Measurements from ENCODE around the gene PDE6B.
"Not testable (repeated sequence)": the region's sequence is repeated elsewhere in the genome, so short reads cannot be mapped to it uniquely, and the experiment has no call there.

PDE6B gene

GRCh38 chr4:624705-625590, at the start of gene PDE6B:
Gene PDE6B, plus strand, starts transcription at chr4:625573. Its CDS starts 54 bp downstream, at chr4:625627.
- DNase-seq, result no peak

- no peak for DNase-seq
These were observed 49.0 kb upstream of the PDE6B start, which contains the start of gene TMEM271 for GRCh38 chr4:576245-576821. Gene TMEM271, minus strand, starts transcription at chr4:576295. Its CDS starts 233 bp downstream, at chr4:576062.

- DNase-seq, result no peak
These were observed 48.3 kb upstream of the PDE6B start for GRCh38 chr4:576991-577498.

GRCh38 chr4:577499-578450, 47.6 kb upstream of the PDE6B start:
- DNase-seq, result no peak

DNA sequence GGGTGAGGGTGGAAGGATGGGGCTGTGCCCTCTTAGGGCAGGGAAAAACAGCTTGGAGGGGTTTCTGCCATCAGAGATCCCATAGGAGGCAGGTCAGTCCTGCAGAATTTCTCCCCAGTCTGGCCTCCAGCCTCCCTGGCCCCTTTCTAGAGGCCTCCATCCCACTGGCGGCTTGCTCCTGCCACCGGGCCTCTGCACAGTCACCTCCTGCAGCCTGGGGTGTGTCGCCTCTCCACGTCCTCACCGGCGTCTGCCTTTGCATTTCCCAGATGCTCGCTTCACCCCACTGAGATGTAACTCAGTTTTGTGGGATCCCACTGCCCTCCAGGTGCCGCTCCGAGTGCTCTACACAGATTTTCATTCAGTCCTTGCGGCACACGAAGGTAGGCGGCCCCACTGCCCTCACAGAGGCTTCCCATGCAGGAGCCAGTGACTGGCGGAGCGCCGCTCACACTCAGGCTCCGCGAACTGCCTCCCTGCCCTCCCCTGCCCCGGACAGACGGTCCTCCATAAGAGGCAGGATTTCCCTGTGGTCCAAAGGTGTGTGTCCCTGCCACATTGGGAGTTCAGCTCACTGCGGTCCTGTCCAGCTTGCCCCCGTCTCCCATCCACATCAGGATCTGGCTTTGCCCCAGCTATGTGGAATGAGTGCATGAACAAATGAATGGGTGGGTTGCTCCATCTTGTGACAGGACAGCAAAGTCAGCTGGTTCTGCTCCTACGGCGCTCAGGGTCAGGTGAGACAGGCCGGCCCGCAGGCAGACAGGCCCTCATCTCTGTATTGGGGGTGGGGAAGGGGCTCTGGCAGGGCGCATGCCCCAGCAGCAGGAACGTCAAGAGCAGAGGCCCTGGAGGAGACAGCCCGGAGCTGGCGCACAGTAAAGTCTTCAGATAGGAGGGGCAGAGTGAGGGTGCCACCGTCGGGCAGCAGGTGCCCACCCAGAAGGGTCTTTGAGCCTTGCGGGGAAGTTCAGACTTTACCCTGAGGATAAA, 46.6 kb upstream of the PDE6B start:
- no peak for DNase-seq

GRCh38 chr4:579543-580175, 45.7 kb upstream of the PDE6B start:
- DNase-seq, result no peak

- no peak for DNase-seq
These were observed 44.2 kb upstream of the PDE6B start for GRCh38 chr4:581181-581580.

DNA sequence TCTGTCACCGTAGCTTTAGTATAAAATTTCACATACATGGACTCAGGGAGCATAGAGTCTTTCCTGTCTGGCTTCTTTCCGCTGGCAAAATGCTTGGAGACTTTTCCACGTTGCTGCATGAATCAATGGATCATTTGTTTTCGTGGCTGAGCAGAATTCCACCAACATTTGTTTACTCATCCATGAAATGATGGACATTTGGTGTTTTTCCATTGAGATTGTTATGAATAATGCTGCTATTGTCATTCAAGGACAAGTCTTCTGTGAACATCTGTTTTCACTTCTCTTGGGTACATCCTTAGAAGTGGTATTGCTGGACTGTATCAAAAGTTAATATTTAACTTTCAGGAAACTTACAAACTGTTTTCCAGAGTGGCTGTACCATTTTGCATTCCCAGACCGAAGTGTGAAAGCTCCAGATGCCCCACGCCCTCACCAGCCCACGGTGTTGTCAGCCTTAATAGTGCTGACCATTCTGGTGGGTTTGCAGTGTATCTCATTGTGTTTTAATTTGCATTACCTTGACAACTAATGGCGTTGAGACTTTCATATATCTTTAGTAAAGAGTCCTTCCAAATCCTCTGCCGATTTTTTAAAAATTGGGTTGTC, 43.5 kb upstream of the PDE6B start:
- DNase-seq, result no peak

GRCh38 chr4:583820-584219, 41.6 kb upstream of the PDE6B start:
- no peak for DNase-seq

GRCh38 chr4:587671-588350, 37.6 kb upstream of the PDE6B start:
- DNase-seq, result no peak

GRCh38 chr4:588351-588849, 37.0 kb upstream of the PDE6B start:
- DNase-seq, result no peak

DNA sequence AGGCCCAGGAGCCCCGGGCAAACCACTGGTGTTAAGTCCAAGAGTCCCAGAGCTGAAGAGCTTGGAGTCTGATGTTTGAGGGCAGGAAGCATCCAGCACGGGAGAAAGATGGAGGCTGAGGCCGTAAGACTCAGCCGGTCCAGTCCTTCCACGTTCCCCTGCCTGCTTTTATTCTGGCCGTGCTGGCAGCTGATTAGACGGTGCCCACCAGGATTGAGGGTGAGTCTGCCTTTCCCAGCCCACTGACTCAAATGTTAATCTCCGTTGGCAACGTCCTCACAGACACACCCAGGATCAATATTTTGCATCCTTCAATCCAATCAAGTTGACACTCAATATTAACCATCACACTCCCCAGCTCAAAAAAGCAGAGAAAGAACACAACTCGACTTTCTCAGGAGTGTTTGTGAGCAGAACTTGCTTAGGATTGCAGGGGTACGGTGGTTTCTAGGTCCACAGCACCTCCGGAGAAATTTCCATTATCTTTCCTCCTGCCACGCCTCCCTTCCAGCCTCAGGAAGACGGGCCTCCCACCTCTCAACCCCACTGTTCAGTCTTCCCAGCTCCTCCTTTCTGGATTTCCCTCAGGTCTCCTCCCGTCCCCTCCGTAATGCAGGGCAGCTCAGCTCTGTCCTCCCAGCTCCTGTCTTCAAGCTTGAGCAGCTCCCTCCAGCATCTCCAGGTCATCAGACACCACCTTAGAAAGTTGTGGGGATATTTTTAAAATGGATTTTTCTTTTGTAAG, 36.0 kb upstream of the PDE6B start:
- DNase-seq, result no peak

GRCh38 chr4:590313-590841, 35.0 kb upstream of the PDE6B start:
- no peak for DNase-seq

GRCh38 chr4:592178-592577, 33.2 kb upstream of the PDE6B start:
- not testable (repeated sequence) for DNase-seq

DNA sequence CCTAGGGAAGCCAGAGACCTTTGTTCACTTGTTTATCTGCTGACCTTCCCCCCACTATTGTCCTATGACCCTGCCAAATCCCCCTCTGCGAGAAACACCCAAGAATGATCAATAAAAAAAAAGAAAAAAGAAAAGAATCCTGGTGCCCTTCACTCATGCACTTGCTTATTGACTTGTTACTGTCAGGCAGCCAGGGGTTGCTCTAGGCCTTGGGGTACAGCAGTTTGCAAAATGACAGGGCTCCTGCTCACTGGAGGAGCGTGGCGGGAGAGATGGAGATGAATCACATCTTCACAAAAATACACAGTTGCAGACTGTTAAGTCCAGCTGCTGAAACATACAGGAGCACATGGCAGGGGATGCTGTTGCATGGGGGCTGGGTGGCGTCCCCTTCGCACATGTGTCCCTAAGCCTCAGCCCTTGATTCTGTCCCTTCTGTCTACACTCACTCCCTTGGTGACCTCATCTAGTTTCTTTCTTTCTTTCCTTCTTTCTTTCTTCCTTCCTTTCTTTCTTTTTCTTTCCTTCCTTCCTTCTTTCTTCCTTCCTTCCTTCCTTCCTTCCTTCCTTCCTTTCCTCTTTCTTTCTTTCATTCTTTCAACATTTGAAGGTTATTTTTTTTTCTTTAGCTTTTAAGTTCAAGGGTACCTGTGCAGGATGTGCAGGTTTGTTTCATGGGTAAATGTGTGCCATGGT, 32.4 kb upstream of the PDE6B start:
- no peak for DNase-seq

GRCh38 chr4:598925-599324, 26.4 kb upstream of the PDE6B start:
- DNase-seq, result no peak

DNA sequence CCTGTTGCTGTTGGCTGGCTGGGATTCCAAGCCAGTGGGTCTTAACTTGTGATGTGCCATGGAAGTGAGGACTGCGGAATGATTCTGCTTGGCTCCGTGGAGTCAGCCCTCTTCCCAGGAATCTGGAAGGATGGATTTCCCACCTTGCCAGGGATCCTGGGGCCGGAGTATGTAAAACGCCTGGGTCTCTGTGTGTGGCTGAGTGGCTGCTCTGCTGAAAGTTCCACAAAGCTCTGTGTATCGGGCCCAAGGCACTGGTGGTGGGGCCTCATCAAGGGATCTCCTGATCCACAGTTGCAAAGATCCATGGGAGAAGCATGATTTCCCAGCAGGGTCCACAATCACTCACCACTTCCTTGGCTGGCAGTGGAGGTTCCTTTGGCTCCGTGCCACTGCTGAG, 25.2 kb upstream of the PDE6B start:
- DNase-seq, result no peak

DNA sequence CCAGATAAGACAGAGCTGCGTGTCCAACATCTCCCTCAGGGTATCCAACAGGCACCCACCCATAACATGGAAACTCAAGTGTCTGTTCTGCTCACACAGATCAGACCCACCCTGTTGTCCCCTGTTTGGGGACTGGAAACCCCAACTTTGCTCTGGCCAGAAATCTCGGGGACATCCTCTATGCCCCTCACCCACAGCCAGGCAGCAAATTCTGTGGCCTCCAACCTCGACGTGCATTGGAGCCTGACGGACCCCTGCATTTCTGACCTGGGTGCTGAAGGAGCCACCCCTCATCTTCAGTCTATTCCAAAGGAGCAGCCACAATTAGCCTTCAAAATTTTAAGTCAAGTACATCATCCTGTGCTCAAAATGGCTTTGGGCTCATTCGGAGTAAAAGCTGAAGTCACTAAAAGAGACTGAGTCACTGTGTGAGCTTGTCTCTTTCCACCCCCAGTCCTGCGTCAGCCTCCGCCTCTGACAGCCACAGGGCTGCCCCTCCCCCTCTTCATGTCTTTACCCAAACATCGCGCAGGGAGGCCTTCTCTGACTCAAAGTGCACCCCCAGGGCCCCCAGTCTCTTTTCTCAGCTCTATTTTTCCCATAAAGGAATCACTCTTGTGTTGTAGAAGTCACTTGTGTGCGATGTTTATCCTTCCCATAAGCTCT, 24.4 kb upstream of the PDE6B start:
- no peak for DNase-seq

Data from CD4-positive, alpha-beta T cell treated with Interleukin-21 for 1 hour (primary cell).